Measurements from ENCODE around the gene ALK.

GRCh38 chr2:29702276-29702675 lies 219.1 kb downstream of the ALK start:
- TF ChIP-seq CTCF (IDR thresholded peaks at IDR 0.05; ENCODE audit: low read depth, low read length), result no peak
- TF ChIP-seq EZH2phosphoT487 (IDR thresholded peaks at IDR 0.05; ENCODE audit: low read depth), result no peak
